MM.1S (cell line): Measurements from ENCODE around the gene RFFL.

ENCODE experiments used
- DNase-seq: peaks from one replicate; pipeline ENCODE4 v3.0.0-alpha.2; 2015
- H2AFZ ChIP-seq: fragments of 300-600 bp; sonication (generic); 2 replicates; pipeline ENCODE4 v1.6.0; 2016; ENCODE audit warnings: antibody characterized with exemption, low read length
- H3F3A ChIP-seq: fragments of 300-600 bp; sonication (generic); 2 replicates; pipeline ENCODE4 v1.6.1; 2016; ENCODE audit warnings: mild to moderate bottlenecking, antibody characterized with exemption, low read length, moderate library complexity, mixed read lengths; ENCODE audit not compliant: insufficient read depth
- H3K27ac ChIP-seq: fragments of 300-600 bp; sonication (generic); 2 replicates; pipeline ENCODE4 v1.5.1; 2016; ENCODE audit warnings: mild to moderate bottlenecking, low read length
- H3K27me3 ChIP-seq: fragments of 300-600 bp; sonication (generic); replicated peaks from 2 replicates; pipeline ENCODE4 v1.6.0; 2016; ENCODE audit warnings: low read length; ENCODE audit not compliant: insufficient read depth
- H3K36me3 ChIP-seq: fragments of 300-600 bp; sonication (generic); replicated peaks from 2 replicates; pipeline ENCODE4 v1.6.1; 2016; ENCODE audit warnings: mild to moderate bottlenecking, low read length, mixed read lengths; ENCODE audit not compliant: insufficient read depth
- H3K4me1 ChIP-seq: fragments of 300-600 bp; sonication (generic); 2 replicates; pipeline ENCODE4 v1.6.1; 2016; ENCODE audit warnings: low read length, mixed read lengths
- H3K4me2 ChIP-seq: fragments of 300-600 bp; sonication (generic); 2 replicates; pipeline ENCODE4 v1.6.0; 2016; ENCODE audit warnings: low read depth, low read length
- H3K4me3 ChIP-seq: fragments of 300-600 bp; sonication (generic); 2 replicates; pipeline ENCODE4 v1.5.1; 2016; ENCODE audit warnings: low read length, mixed read lengths
- H3K79me2 ChIP-seq: fragments of 300-600 bp; sonication (generic); 2 replicates; pipeline ENCODE4 v1.6.1; 2016; ENCODE audit warnings: mixed run types, low read length, mixed read lengths
- H3K9ac ChIP-seq: fragments of 300-600 bp; sonication (generic); 2 replicates; pipeline ENCODE4 v1.6.1; 2016; ENCODE audit warnings: low read length, mixed read lengths
- H3K9me2 ChIP-seq: fragments of 300-600 bp; sonication (generic); replicated peaks from 2 replicates; pipeline ENCODE4 v1.6.1; 2016; ENCODE audit warnings: mild to moderate bottlenecking, low read length, mixed read lengths; ENCODE audit not compliant: insufficient read depth
- H3K9me3 ChIP-seq: fragments of 300-600 bp; sonication (generic); replicated peaks from 2 replicates; pipeline ENCODE4 v1.6.1; 2016; ENCODE audit warnings: mild to moderate bottlenecking, low read length, mixed read lengths; ENCODE audit not compliant: insufficient read depth
- H4K20me1 ChIP-seq: fragments of 300-600 bp; sonication (generic); 2 replicates; pipeline ENCODE4 v1.6.1; 2016; ENCODE audit warnings: mild to moderate bottlenecking, low read length, moderate library complexity, mixed read lengths; ENCODE audit not compliant: insufficient read depth
- CTCF ChIP-seq: fragments of 300-600 bp; sonication (generic); IDR thresholded peaks from 2 replicates; pipeline ENCODE4 v1.5.1; 2016; ENCODE audit warnings: antibody characterized with exemption, low read length, mixed read lengths
- EZH2 ChIP-seq: fragments of 300-600 bp; sonication (generic); optimal IDR thresholded peaks from 2 replicates; pipeline ENCODE3; 2017; ENCODE audit warnings: low read depth, mild to moderate bottlenecking, antibody characterized with exemption, low read length, mixed read lengths
- EZH2phosphoT487 ChIP-seq: fragments of 300-600 bp; sonication (generic); IDR thresholded peaks from 2 replicates; pipeline ENCODE4 v1.6.1; 2018; ENCODE audit warnings: antibody characterized with exemption, low read length

RFFL gene

GRCh38 chr17:35057332-35057915 is 6.1 kb downstream of the RFFL start:
- H3K4me2 ChIP-seq = no peak overlapping the region
- peaks cover 8% of the 10 kb centered on the region for H3K4me1 ChIP-seq
- H3K9ac ChIP-seq = no peak overlapping the region
- no peaks in the 10 kb centered on the region for H3K36me3 ChIP-seq
- no peaks in the 10 kb centered on the region for H3K27me3 ChIP-seq
- no peaks in the 10 kb centered on the region for H3K9me2 ChIP-seq
- no peak for DNase-seq
- H3K79me2 ChIP-seq = peaks cover 46% of the 10 kb centered on the region
- no peaks in the 10 kb centered on the region for H4K20me1 ChIP-seq
- no peaks in the 10 kb centered on the region for H3K9me3 ChIP-seq
- no peak overlapping the region for H3K27ac ChIP-seq
- H3F3A ChIP-seq = 0 out of 2 replicates have a peak, but pooled peaks cover under 1% of the 10 kb centered on the region
- TF ChIP-seq CTCF = no peak
- TF ChIP-seq EZH2phosphoT487 = no peak
- no peak for TF ChIP-seq EZH2
- no peak overlapping the region for H3K4me3 ChIP-seq
- no peak overlapping the region for H2AFZ ChIP-seq

GRCh38 chr17:35056013-35056412 is 7.5 kb downstream of the RFFL start:
- TF ChIP-seq CTCF (no peak), EZH2 (no peak), EZH2phosphoT487 (no peak)
- Histone ChIP-seq H2AFZ (no peak overlapping the region), H3K4me3 (no peak overlapping the region), H3F3A (peaks cover 13% of the 10 kb centered on the region), H3K36me3 (no peaks in the 10 kb centered on the region), H3K27me3 (no peaks in the 10 kb centered on the region), H3K79me2 (peaks cover 37% of the 10 kb centered on the region), H3K4me2 (no peak overlapping the region), H4K20me1 (no peaks in the 10 kb centered on the region), H3K9me3 (no peaks in the 10 kb centered on the region), H3K4me1 (peaks cover 21% of the 10 kb centered on the region), H3K9me2 (no peaks in the 10 kb centered on the region), H3K27ac (no peak overlapping the region), H3K9ac (no peak overlapping the region)
- no peak for DNase-seq

GRCh38 chr17:35053204-35053603 is 10.3 kb downstream of the RFFL start:
- Histone ChIP-seq H3K4me1 (peaks cover 29% of the 10 kb centered on the region), H4K20me1 (no peaks in the 10 kb centered on the region), H3K4me2 (no peak overlapping the region), H3K27ac (no peak overlapping the region), H2AFZ (no peak overlapping the region), H3F3A (peaks cover 17% of the 10 kb centered on the region), H3K36me3 (no peaks in the 10 kb centered on the region), H3K27me3 (no peaks in the 10 kb centered on the region), H3K4me3 (no peak overlapping the region), H3K9ac (no peak overlapping the region), H3K79me2 (peaks cover 41% of the 10 kb centered on the region), H3K9me2 (no peaks in the 10 kb centered on the region), H3K9me3 (no peaks in the 10 kb centered on the region)
- DNase-seq = no peak
- no peak for TF ChIP-seq CTCF
- no peak for TF ChIP-seq EZH2
- no peak for TF ChIP-seq EZH2phosphoT487
